RWPE1 (cell line): ENCODE results near the gene CCNY.

Source experiments
- CTCF ChIA-PET: fragments of 350-600 bp; sonication (Branson Sonifier 250); formaldehyde crosslinking; extraction: SDS; loops from one replicate; lab custom pipeline; 2021; lab: Yijun Ruan, JAX
- POLR2A ChIA-PET: fragments of 400-600 bp; formaldehyde crosslinking; extraction: SDS; loops from one replicate; lab custom pipeline; 2020; ENCODE audit warnings: antibody characterized with exemption; ENCODE audit not compliant: low non-redundant PET; lab: Yijun Ruan, JAX
- DNase-seq: peaks from one replicate; pipeline ENCODE4 v3.0.0; 2012; ENCODE audit warnings: low spot score
- H3K27ac ChIP-seq: fragments of 450-650 bp; 2 replicates; pipeline ENCODE4 v1.5.1; 2017
- CTCF ChIP-seq: fragments of 450-650 bp; conservative IDR thresholded peaks from 2 replicates; pipeline ENCODE4 v1.5.1; 2017; ENCODE audit warnings: low read depth, mild to moderate bottlenecking

CCNY gene

DNA sequence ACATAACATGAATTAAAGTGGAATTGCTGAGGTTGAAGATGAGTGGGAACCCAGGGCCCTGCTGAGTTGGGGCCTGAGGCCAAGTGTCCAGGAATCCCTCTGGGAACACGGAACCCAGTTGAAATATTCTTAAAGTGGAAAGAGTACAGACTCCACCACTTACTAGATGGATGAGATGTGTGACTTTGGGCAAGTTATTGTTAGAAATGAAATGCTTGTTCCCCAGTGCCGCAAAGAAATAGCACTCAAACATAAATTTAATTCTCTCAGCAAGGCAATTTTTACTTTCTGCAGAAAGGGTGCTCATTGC, 54.5 kb downstream of the CCNY start:
- CTCF ChIA-PET, result no interaction called here

DNA sequence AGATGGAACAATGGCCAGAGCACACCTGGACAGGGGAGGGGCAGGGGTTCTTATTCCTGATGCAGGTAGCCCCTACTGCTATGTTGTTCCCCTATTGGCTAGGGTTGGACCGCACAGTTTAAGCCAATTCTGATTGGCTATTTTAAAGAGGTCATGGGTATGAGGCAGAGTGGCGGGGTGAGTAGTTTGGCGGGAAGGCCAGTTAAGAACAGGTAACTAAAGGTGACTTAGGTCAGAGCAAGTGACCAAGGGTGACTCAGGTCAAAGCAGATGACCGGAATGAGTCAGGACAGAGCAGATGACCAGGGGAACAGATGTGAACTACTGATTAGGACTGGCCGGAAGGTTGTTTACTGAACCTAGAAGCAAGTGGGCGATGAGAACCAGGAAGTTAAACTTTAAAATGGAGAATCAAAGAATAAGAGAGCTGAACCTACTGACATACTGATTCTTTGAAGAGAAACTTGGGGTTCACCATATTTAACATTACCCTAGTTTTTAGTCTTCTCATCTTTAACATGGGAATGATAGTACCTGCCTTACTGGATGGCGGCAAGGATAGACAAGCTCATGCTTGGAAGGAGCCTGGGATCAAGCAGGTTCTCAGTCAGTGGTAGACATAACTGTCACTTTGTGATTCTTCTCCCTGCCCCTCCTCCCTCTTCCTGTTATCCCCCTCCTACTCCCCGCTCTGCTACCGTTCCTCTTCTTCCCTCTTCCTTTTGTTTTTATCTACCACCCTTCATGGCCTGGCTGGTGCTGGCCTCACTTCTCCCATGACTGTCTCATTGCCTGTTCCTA, 55.0 kb downstream of the CCNY start:
- no peak for TF ChIP-seq CTCF
- ChIA-PET CTCF (no interaction called here), POLR2A (no interaction called here)
- H3K27ac ChIP-seq, result no peak overlapping the region
- DNase-seq, result no peak

More for the DNA sequence above, 54.5 kb downstream of the CCNY start:
- no peak for TF ChIP-seq CTCF
- no peak for DNase-seq
- POLR2A ChIA-PET, result no interaction called here
- H3K27ac ChIP-seq, result no peak overlapping the region

GRCh38 chr10:35391954-35392262, 55.6 kb downstream of the CCNY start:
- no peak overlapping the region for H3K27ac ChIP-seq
- POLR2A ChIA-PET, result no interaction called here
- no peak for TF ChIP-seq CTCF
- CTCF ChIA-PET, result no interaction called here
- DNase-seq, result no peak

- POLR2A ChIA-PET, result no interaction called here
- no peak overlapping the region for H3K27ac ChIP-seq
- CTCF ChIA-PET, result interaction anchor here (0.6 to 0.7 kb wide), 2 partner anchors 14 to 37 kb away, joined by 3 to 5 read pairs; no protein-coding TSS in a partner anchor
Observed at GRCh38 chr10:35392482-35393228, 56.3 kb downstream of the CCNY start.

DNA sequence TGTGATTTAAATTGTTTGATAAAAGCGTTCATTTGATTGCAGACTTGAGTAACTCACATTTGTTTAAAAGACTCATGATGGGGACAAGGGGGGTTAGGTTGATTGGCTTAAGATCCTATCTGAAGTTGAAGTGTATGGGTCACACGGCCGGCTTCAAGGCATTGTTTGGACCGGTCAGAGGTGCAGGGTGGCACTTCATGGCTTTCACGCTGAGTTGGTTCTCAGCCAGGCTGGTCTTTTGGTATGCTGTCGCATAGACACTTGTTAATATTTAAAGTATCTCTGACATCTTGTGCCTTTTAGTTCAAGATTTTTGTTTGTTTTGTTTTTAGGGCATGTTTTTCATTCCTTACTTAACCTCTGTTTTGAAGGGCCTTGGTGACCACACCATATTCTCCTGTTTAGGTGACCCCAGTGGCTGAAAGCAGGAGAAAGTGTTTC, 58.1 kb downstream of the CCNY start:
- no peak for DNase-seq
- TF ChIP-seq CTCF, result no peak
- H3K27ac ChIP-seq, result no peak overlapping the region
- CTCF ChIA-PET, result no interaction called here
- POLR2A ChIA-PET, result no interaction called here

More at GRCh38 chr10:35392482-35393228, 56.3 kb downstream of the CCNY start:
- no peak for TF ChIP-seq CTCF
- no peak for DNase-seq

GRCh38 chr10:35394934-35395333, 58.6 kb downstream of the CCNY start:
- TF ChIP-seq CTCF, result no peak
- ChIA-PET POLR2A (no interaction called here), CTCF (no interaction called here)
- DNase-seq, result no peak
- no peak overlapping the region for H3K27ac ChIP-seq
